Measurements from ENCODE around the gene FGG.
"Not testable (repeated sequence)": the region's sequence is repeated elsewhere in the genome, so short reads cannot be mapped to it uniquely, and the experiment has no call there.

FGG gene

GRCh38 chr4:154609532-154609931 is 2.9 kb downstream of the FGG start:
- no peaks in the 10 kb centered on the region for H3K4me1 ChIP-seq (ENCODE audit: control insufficient read depth in 1 of 2, insufficient read depth in 2 of 2, low read length in 2 of 2)
- no peak overlapping the region for H3K27ac ChIP-seq (ENCODE audit: low read length)
- no peak overlapping the region for H3K4me3 ChIP-seq (ENCODE audit: low read depth in 1 of 2, low read length in 2 of 2)
- H3K27me3 ChIP-seq (ENCODE audit: low read depth, low read length), result no peaks in the 10 kb centered on the region
- H3K9me3 ChIP-seq (ENCODE audit: control insufficient read depth in 1 of 2, low read length in 2 of 2), result no peaks in the 10 kb centered on the region
- H3K36me3 ChIP-seq (ENCODE audit: control insufficient read depth in 1 of 2, insufficient read depth in 2 of 2, low read length in 2 of 2), result no peaks in the 10 kb centered on the region

- no peaks in the 10 kb centered on the region for H3K36me3 ChIP-seq (ENCODE audit: control insufficient read depth in 1 of 2, insufficient read depth in 2 of 2, low read length in 2 of 2)
- H3K4me1 ChIP-seq (ENCODE audit: control insufficient read depth in 1 of 2, insufficient read depth in 2 of 2, low read length in 2 of 2), result no peaks in the 10 kb centered on the region
- no peak overlapping the region for H3K4me3 ChIP-seq (ENCODE audit: low read depth in 1 of 2, low read length in 2 of 2)
- H3K27me3 ChIP-seq (ENCODE audit: low read depth, low read length), result no peaks in the 10 kb centered on the region
- H3K9me3 ChIP-seq (ENCODE audit: control insufficient read depth in 1 of 2, low read length in 2 of 2), result no peaks in the 10 kb centered on the region
- no peak overlapping the region for H3K27ac ChIP-seq (ENCODE audit: low read length)
These were observed 3.8 kb downstream of the FGG start for GRCh38 chr4:154608361-154609252.

DNA sequence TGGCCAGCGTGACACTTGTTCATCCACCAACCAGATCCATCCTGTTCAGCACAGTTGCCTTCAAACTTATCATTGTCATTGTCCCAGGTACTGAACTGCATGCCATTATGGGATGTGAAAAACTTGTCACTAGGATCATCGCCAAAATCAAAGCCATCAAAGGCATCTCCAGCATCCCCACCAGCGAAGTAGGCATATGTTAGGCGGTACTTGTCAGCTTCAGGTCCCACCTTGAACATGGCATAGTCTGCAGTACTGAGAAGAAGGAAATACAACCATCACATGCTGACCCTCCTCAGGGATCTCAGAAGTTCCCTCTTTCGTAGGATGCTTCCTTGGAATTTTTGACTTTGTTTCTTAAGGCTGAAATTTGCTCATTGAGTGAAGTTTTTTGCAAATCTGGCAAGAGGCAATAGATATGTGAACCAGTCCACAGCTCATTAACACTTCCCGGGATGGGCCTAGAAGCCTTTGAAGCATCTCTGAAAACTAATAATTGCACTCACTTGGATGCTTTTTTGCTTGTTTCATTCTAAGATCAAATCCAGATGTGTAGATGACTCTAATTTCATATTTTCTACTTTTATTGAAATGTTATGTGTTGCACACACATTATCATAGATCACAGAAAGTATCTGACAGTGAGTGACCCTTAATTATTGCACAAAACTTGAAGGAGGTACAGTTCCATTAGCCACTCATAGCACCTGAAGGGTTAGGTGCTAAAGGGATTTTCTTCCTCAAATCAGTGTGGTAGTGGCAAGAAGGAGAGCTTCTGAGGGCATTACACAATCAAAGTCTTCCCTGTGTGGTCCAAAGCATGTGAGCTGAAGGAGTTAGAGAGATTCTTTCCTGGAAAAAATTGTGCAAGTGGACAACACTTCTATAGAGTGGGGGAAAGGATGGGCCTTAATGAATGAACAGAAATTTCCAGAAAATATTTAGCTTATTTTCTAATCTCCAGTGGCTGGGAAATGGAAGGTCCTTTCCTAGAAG is 5.4 kb downstream of the FGG start:
- no peaks in the 10 kb centered on the region for H3K9me3 ChIP-seq (ENCODE audit: control insufficient read depth in 1 of 2, low read length in 2 of 2)
- no peak overlapping the region for H3K27ac ChIP-seq (ENCODE audit: low read length)
- H3K4me3 ChIP-seq (ENCODE audit: low read depth in 1 of 2, low read length in 2 of 2), result no peak overlapping the region
- no peaks in the 10 kb centered on the region for H3K27me3 ChIP-seq (ENCODE audit: low read depth, low read length)
- no peaks in the 10 kb centered on the region for H3K4me1 ChIP-seq (ENCODE audit: control insufficient read depth in 1 of 2, insufficient read depth in 2 of 2, low read length in 2 of 2)
- no peaks in the 10 kb centered on the region for H3K36me3 ChIP-seq (ENCODE audit: control insufficient read depth in 1 of 2, insufficient read depth in 2 of 2, low read length in 2 of 2)

DNA sequence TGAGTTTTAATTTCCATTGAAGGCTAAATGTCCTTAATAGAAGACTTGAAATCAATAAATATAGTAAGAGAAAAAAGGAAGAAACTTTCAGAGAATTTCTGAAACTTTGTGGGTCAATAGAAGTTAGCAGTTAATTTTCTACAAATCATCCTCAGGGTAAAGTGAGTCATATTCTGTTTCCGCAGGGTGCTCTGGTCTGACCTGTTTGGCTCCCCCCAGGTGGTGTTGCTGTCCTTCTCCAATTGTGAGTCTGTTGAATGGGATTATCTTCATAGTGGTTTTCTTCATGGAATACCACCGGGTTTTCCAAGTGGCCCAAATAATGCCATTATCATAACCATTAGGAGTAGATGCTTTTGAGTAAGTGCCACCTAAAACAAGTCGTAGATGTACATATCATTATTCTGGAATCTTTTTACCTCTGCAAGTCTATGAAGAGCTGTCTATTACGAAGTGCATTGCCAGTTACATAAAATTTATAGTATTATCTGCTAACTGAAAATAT is 7.7 kb downstream of the FGG start:
- no peaks in the 10 kb centered on the region for H3K4me1 ChIP-seq (ENCODE audit: control insufficient read depth in 1 of 2, insufficient read depth in 2 of 2, low read length in 2 of 2)
- H3K4me3 ChIP-seq (ENCODE audit: low read depth in 1 of 2, low read length in 2 of 2), result no peak overlapping the region
- H3K27ac ChIP-seq (ENCODE audit: low read length), result no peak overlapping the region
- H3K36me3 ChIP-seq (ENCODE audit: control insufficient read depth in 1 of 2, insufficient read depth in 2 of 2, low read length in 2 of 2), result no peaks in the 10 kb centered on the region
- H3K27me3 ChIP-seq (ENCODE audit: low read depth, low read length), result no peaks in the 10 kb centered on the region
- no peaks in the 10 kb centered on the region for H3K9me3 ChIP-seq (ENCODE audit: control insufficient read depth in 1 of 2, low read length in 2 of 2)

GRCh38 chr4:154603033-154603943 is 9.2 kb downstream of the FGG start:
- Histone ChIP-seq H3K4me1 (ENCODE audit: control insufficient read depth in 1 of 2, insufficient read depth in 2 of 2, low read length in 2 of 2) (no peaks in the 10 kb centered on the region), H3K36me3 (ENCODE audit: control insufficient read depth in 1 of 2, insufficient read depth in 2 of 2, low read length in 2 of 2) (no peaks in the 10 kb centered on the region), H3K27ac (ENCODE audit: low read length) (no peak overlapping the region), H3K9me3 (ENCODE audit: control insufficient read depth in 1 of 2, low read length in 2 of 2) (no peaks in the 10 kb centered on the region), H3K4me3 (ENCODE audit: low read depth in 1 of 2, low read length in 2 of 2) (no peak overlapping the region), H3K27me3 (ENCODE audit: low read depth, low read length) (no peaks in the 10 kb centered on the region)

DNA sequence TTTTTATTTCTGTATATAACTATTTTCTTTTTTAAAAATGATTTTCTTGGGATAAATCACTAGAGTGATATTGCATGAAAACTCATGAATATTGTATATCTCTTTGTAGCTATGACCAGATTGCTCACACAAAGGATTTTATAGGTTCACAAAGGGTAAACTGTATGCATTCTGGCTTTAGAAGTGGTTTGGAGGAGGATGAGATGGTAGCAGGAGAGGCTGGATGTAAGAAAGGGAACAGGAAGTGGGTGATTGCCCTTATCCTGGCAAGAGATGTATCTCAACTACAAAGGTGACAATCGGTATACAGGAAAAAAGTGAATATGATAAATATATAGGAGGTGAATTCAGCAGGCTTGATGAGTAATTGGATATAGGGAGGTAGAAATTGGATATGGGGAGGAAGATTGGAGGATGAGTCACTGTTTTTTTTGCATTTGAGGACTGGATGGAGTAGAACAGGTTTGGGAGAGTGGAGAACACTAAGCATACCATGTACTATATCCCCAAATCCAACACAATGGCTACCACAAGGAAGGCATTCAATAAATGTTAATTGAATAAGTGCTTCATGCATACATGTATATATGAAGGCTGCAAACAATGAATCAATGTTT is 9.9 kb downstream of the FGG start:
- Histone ChIP-seq H3K36me3 (ENCODE audit: control insufficient read depth in 1 of 2, insufficient read depth in 2 of 2, low read length in 2 of 2) (no peaks in the 10 kb centered on the region), H3K4me3 (ENCODE audit: low read depth in 1 of 2, low read length in 2 of 2) (no peak overlapping the region), H3K27me3 (ENCODE audit: low read depth, low read length) (no peaks in the 10 kb centered on the region), H3K9me3 (ENCODE audit: control insufficient read depth in 1 of 2, low read length in 2 of 2) (no peaks in the 10 kb centered on the region), H3K27ac (ENCODE audit: low read length) (no peak overlapping the region), H3K4me1 (ENCODE audit: control insufficient read depth in 1 of 2, insufficient read depth in 2 of 2, low read length in 2 of 2) (no peaks in the 10 kb centered on the region)

DNA sequence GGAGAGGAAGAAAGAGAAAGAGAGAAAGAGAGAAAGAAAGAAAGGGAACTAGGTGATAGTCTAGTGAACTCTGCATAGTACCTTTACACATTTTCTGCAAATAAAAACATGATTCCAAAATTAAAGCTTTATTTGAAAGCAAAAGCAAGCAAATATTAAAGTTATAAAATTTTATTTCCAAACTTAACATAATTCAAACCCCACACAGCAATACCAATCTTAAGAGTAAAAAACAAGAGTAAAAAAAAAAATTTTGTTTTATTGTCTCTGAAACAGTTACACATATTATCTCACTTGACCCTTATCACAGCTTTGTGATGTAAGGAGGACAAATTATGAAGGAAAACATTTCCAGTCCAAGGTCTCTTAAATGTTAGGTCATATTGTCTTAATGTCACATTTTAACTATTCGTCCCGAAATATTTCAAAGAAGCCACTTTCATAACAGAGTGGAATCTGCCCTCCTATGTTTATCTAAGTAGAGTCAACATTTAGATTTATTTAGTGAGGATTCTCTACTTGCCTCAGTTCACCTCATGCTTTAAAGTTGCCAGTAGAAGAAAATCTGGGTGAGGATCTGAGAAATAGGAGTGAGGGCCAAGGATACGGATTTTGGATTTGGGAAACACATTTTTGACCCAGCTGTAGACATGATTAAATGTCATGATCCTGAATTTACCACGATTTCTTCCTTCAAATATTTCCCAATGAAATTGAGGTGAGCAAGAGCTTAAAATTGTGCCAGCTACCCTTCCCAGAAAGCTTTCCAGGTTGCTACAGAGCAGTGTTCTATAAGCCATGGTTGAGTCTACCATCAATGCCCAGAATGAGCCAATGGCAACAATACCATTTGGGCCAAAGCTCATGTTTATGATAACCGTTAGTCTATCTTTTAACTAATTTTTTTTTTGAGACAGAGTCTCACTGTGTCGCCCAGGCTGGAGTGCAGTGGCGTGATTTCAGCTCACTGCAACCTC is 14.4 kb downstream of the FGG start:
- Histone ChIP-seq H3K27ac (ENCODE audit: low read length) (no peak overlapping the region), H3K4me1 (ENCODE audit: control insufficient read depth in 1 of 2, insufficient read depth in 2 of 2, low read length in 2 of 2) (no peaks in the 10 kb centered on the region), H3K27me3 (ENCODE audit: low read depth, low read length) (no peaks in the 10 kb centered on the region), H3K36me3 (ENCODE audit: control insufficient read depth in 1 of 2, insufficient read depth in 2 of 2, low read length in 2 of 2) (no peaks in the 10 kb centered on the region), H3K9me3 (ENCODE audit: control insufficient read depth in 1 of 2, low read length in 2 of 2) (no peaks in the 10 kb centered on the region), H3K4me3 (ENCODE audit: low read depth in 1 of 2, low read length in 2 of 2) (no peak overlapping the region)

DNA sequence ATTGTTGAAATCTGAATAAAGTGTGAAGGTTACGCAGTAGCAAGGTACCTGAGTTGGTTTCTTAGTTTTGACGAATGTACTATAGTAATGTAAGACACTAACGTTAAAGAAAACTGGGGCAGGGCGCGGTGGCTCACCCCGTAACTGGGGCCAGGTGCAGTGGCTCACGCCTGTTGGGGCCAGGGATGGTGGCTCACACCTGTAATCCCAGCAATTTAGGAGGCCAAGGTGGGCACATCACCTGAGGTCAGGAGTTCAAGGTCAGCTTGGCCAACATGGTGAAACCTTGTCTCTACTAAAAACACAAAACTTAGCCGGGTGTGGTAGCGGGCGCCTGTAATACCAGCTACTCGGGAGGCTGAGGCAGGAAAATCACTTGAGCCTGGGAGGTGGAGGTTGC is 15.2 kb downstream of the FGG start:
- H3K4me3 ChIP-seq (ENCODE audit: low read depth in 1 of 2, low read length in 2 of 2); H3K27me3 ChIP-seq (ENCODE audit: low read depth, low read length); H3K36me3 ChIP-seq (ENCODE audit: control insufficient read depth in 1 of 2, insufficient read depth in 2 of 2, low read length in 2 of 2); H3K27ac ChIP-seq (ENCODE audit: low read length); H3K9me3 ChIP-seq (ENCODE audit: control insufficient read depth in 1 of 2, low read length in 2 of 2); H3K4me1 ChIP-seq (ENCODE audit: control insufficient read depth in 1 of 2, insufficient read depth in 2 of 2, low read length in 2 of 2): not testable (repeated sequence)

DNA sequence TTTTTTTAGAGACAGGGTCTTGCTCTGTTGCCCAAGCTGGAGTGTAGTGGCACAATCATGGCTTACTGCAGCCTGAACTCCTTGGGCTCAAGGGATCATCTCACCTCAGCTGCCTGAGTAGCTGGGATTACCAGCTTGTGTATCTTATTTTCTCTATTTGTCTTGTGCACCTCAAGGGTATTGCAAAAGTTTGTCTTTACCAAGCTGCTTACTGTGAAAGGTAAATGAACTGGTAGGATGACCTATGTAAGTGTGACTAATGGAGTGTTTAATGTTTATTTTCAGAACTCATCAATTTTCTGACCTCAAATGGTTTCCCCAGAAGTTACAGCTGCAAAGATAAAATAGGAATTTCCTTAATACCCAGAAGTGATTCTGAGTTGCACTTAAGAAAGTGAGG is 16.6 kb downstream of the FGG start:
- no peak overlapping the region for H3K27ac ChIP-seq (ENCODE audit: low read length)
- no peaks in the 10 kb centered on the region for H3K36me3 ChIP-seq (ENCODE audit: control insufficient read depth in 1 of 2, insufficient read depth in 2 of 2, low read length in 2 of 2)
- H3K4me3 ChIP-seq (ENCODE audit: low read depth in 1 of 2, low read length in 2 of 2), result no peak overlapping the region
- no peaks in the 10 kb centered on the region for H3K4me1 ChIP-seq (ENCODE audit: control insufficient read depth in 1 of 2, insufficient read depth in 2 of 2, low read length in 2 of 2)
- no peaks in the 10 kb centered on the region for H3K27me3 ChIP-seq (ENCODE audit: low read depth, low read length)
- no peaks in the 10 kb centered on the region for H3K9me3 ChIP-seq (ENCODE audit: control insufficient read depth in 1 of 2, low read length in 2 of 2)

- not testable (repeated sequence) for H3K27me3 ChIP-seq (ENCODE audit: low read depth, low read length); H3K4me3 ChIP-seq (ENCODE audit: low read depth in 1 of 2, low read length in 2 of 2); H3K36me3 ChIP-seq (ENCODE audit: control insufficient read depth in 1 of 2, insufficient read depth in 2 of 2, low read length in 2 of 2); H3K9me3 ChIP-seq (ENCODE audit: control insufficient read depth in 1 of 2, low read length in 2 of 2); H3K4me1 ChIP-seq (ENCODE audit: control insufficient read depth in 1 of 2, insufficient read depth in 2 of 2, low read length in 2 of 2); H3K27ac ChIP-seq (ENCODE audit: low read length)
These were observed 18.1 kb downstream of the FGG start for GRCh38 chr4:154594343-154594742.

Data from muscle layer of duodenum (tissue), 2 donors.